Brain microvascular endothelial cell (primary cell): ENCODE data around the gene TPST2.

Experiments used
- DNase-seq: peaks from one replicate; pipeline ENCODE4 v3.0.0-alpha.2; 2020
- H3K27ac ChIP-seq: fragments of 250-450 bp; sonication (Bioruptor Pico); 2 replicates; pipeline ENCODE4 v1.5.1; 2020; ENCODE audit warnings: mild to moderate bottlenecking, moderate library complexity
- H3K27me3 ChIP-seq: fragments of 250-450 bp; sonication (Bioruptor Pico); replicated peaks from 2 replicates; pipeline ENCODE4 v1.5.1; 2020; ENCODE audit warnings: mild to moderate bottlenecking
- H3K36me3 ChIP-seq: fragments of 250-450 bp; sonication (Bioruptor Pico); replicated peaks from 2 replicates; pipeline ENCODE4 v1.5.1; 2020; ENCODE audit warnings: mild to moderate bottlenecking
- H3K4me3 ChIP-seq: 2 replicates; pipeline ENCODE4 v1.5.1; 2011; ENCODE audit warnings: low read depth, mild to moderate bottlenecking, control low read depth, low read length, moderate library complexity
- in situ Hi-C: cut with HindIII; loops from 2 replicates; pipeline ENCODE4 v1.10.0; 2017; ENCODE audit warnings: low sequenced_read_pairs, low pct_ligation_motif_present
- TF ChIP-seq, protein P1 (sequence below): IDR thresholded peaks from 2 replicates; pipeline ENCODE4 v1.5.1; 2011; ENCODE audit warnings: low read depth, mild to moderate bottlenecking, moderate library complexity, low read length, control low read depth, inconsistent platforms; ENCODE audit errors: missing control alignments

TPST2 gene

DNA sequence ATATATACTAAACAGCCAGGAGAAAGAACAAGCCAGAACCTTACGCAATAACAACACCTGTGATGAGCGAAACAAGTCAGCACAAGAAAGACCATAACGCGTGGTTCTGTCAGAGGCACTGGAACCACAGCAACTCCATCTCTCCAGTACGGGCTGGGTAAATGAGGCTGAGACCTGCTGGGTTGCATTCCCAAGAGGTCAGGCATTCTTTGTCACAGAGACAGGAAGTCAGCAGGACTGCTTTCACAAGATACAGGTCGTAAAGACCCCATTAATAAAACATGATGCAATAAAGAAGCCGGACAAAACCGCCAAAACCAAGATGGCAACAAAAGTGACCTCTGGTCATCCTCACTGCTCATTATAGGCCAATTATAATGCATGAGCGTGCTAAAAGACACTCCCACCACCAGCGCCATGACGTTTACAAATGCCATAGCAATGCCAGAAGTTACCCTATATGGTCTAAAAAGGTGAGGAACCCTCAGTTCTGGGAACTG lies 21.7 kb downstream of the TPST2 start:
- DNase-seq = no peak
- TF ChIP-seq, protein P1, sequence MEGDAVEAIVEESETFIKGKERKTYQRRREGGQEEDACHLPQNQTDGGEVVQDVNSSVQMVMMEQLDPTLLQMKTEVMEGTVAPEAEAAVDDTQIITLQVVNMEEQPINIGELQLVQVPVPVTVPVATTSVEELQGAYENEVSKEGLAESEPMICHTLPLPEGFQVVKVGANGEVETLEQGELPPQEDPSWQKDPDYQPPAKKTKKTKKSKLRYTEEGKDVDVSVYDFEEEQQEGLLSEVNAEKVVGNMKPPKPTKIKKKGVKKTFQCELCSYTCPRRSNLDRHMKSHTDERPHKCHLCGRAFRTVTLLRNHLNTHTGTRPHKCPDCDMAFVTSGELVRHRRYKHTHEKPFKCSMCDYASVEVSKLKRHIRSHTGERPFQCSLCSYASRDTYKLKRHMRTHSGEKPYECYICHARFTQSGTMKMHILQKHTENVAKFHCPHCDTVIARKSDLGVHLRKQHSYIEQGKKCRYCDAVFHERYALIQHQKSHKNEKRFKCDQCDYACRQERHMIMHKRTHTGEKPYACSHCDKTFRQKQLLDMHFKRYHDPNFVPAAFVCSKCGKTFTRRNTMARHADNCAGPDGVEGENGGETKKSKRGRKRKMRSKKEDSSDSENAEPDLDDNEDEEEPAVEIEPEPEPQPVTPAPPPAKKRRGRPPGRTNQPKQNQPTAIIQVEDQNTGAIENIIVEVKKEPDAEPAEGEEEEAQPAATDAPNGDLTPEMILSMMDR = no peak
- in situ Hi-C loops = no loop called here
- Histone ChIP-seq H3K27ac (no peak overlapping the region), H3K27me3 (no peaks in the 10 kb centered on the region), H3K36me3 (peaks cover 8% of the 10 kb centered on the region), H3K4me3 (no peak overlapping the region)

DNA sequence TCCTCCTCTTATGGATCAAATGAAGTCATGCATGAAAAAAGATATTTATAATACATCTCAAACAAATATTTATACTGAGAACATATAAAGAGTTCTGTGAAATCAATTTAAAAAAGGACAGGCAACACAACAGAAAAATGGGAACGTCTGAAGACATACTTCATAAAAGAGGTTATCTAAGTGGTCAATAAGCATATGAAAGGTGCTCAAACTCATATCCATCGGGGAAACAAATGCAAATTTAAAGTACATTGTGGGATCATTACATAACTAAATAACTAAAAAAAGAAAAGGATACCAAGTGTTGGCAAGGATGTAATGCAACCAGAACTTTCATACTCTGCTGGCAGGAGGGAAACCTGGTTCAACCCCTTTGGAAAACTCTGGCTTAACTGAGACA lies 22.3 kb downstream of the TPST2 start:
- peaks cover 8% of the 10 kb centered on the region for H3K36me3 ChIP-seq
- no peak overlapping the region for H3K27ac ChIP-seq
- in situ Hi-C loops = no loop called here
- TF ChIP-seq, protein P1 = no peak
- no peaks in the 10 kb centered on the region for H3K27me3 ChIP-seq
- H3K4me3 ChIP-seq = no peak overlapping the region
- no peak for DNase-seq

DNA sequence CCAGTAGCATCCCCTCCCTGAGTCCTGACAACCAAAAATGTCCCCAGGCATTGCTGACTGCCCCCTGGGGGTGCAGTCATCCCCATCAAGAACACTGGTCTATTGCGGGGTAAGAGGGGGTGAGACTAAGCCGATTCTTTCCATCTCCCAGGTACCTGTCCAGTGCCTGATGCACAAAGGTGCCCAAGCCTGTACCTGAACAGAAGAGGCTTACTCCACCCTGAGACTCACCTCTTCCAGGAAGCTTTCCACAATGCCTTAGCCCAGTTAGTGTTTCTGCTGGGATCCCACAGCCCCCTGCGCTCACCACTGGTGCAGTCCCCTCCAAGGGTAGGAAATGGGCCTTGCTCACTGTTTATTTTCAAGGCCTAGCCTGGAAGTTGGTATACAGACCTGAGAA lies 22.9 kb downstream of the TPST2 start:
- peaks cover 8% of the 10 kb centered on the region for H3K36me3 ChIP-seq
- TF ChIP-seq, protein P1 = no peak
- H3K27ac ChIP-seq = no peak overlapping the region
- H3K27me3 ChIP-seq = no peaks in the 10 kb centered on the region
- DNase-seq = no peak
- in situ Hi-C loops = no loop called here
- H3K4me3 ChIP-seq = no peak overlapping the region

DNA sequence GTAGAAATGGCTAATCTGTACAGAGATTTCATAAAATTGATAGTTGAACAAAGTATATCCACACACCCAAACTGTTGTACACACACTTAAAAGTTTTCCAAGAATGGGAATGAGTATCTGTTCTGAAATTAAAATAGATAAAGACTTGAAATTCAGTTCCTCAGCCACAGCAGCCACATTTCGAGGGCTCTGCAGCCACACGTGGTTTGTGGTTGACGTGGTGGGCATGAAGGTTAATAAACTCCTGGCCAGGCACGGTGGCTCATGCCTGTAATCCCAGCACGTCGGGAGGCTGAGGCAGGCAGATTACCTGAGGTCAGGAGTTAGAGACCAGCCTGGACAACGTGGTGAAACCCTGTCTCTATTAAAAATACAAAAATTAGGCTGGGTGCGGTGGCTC lies 24.0 kb downstream of the TPST2 start:
- DNase-seq = no peak
- no peaks in the 10 kb centered on the region for H3K27me3 ChIP-seq

DNA sequence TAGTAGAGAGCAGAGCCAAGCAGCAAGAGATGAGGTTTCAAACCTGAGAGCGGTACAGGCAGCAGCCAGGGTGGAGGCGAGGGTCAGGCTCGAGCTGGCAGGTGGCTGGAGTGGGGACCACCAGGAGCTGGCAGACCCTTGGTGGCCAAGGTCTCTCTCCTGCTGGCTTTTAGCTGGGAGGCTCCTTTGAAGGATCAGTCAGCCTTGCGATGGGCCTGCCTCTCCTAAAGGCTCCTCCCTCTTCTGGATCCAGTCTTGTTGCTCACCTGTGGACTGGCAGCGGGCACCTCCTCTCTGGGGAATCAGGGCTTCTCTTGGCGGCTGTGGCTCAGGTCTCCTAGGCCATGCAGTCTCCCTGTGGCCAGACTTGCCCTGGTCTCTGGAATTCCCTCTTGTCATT lies 24.8 kb downstream of the TPST2 start:
- Histone ChIP-seq H3K4me3 (no peak overlapping the region), H3K36me3 (peaks cover 8% of the 10 kb centered on the region), H3K27ac (no peak overlapping the region), H3K27me3 (no peaks in the 10 kb centered on the region)
- in situ Hi-C loops = no loop called here
- TF ChIP-seq, protein P1 = no peak
- DNase-seq = no peak

More for the DNA sequence above, 24.0 kb downstream of the TPST2 start:
- peaks cover 8% of the 10 kb centered on the region for H3K36me3 ChIP-seq
- no peak overlapping the region for H3K4me3 ChIP-seq
- H3K27ac ChIP-seq = no peak overlapping the region
- TF ChIP-seq, protein P1 = no peak
- in situ Hi-C loops = no loop called here

DNA sequence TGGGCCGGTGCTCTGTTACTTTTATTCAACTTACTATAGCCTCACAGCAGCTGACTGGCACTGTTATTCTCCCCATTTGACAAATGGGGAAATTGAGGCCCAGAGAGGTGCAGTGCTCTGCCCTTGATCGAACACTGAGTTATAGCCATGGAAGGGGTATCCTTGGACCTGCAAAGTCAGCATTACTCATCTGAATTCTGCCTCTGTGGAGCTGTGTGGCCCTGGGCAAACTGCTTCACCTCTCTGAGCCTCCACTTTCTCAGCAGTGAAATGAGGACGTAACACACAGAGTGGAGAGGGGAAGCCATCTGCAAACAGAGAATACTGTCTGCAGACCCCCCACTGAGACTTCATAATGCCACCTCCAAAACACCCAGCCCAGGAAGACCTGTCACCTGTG lies 25.3 kb downstream of the TPST2 start:
- TF ChIP-seq, protein P1 = no peak
- in situ Hi-C loops = no loop called here
- Histone ChIP-seq H3K36me3 (peaks cover 8% of the 10 kb centered on the region), H3K27me3 (no peaks in the 10 kb centered on the region), H3K27ac (no peak overlapping the region), H3K4me3 (no peak overlapping the region)
- DNase-seq = no peak
